H1 (cell line): Measurements from ENCODE around the gene ZC3HAV1. TPM values are rescaled to one million over a fixed set of nuclear protein-coding genes. Genes with fewer than 3 reads are reported as not detected.

Experiments
- CBX8 ChIP-seq: fragments of 300-800, 300-1000 bp; sonication (generic); IDR thresholded peaks from 2 replicates; pipeline ENCODE4 v1.7.1; 2016; ENCODE audit warnings: low read depth, low read length, borderline replicate concordance
- KDM4A ChIP-seq: IDR thresholded peaks from one replicate; pipeline ENCODE4 v1.7.1; 2012; ENCODE audit warnings: low read depth, mild to moderate bottlenecking, moderate library complexity, low read length, inconsistent platforms; ENCODE audit not compliant: severe bottlenecking
- TCF12 ChIP-seq: IDR thresholded peaks from 2 replicates; pipeline ENCODE4 v1.6.1; 2011; ENCODE audit warnings: low read depth, mild to moderate bottlenecking, low read length
- TEAD4 ChIP-seq: IDR thresholded peaks from 2 replicates; pipeline ENCODE4 v1.6.1; 2012; ENCODE audit warnings: low read depth, low read length, inconsistent platforms, mixed read lengths
- ZNF274 ChIP-seq: IDR thresholded peaks from 2 replicates; pipeline ENCODE4 v1.7.0; 2012; ENCODE audit warnings: low read length, borderline replicate concordance; ENCODE audit errors: extremely low read depth
- polyA plus RNA-seq, 7 experiments: library from polyadenylated mRNA; depleted of rRNA in 3 of 7; stranded (reverse) in 5 of 7; unstranded in 2 of 7; fragments of >200 nt in 5 of 7; fragments of 200-250 nt in 2 of 7; gene quantifications; 1 replicate in 5 of 7; 2 replicates in 1 of 7; 4 replicates in 1 of 7; pipeline versions ENCODE4 v1.2.1 to v1.2.3, GENCODE V29; 2011 to 2013; ENCODE audit warnings: missing spikeins in 2 of 7, mixed read lengths in 2 of 7
- total RNA-seq: library from RNA; stranded (reverse); fragmentation: NEBNext Ultra II Directional; extraction: Animal tissue kit (Norgen Biotek cat#: 25700); gene quantifications from 2 replicates; pipeline ENCODE4 v1.2.1, GENCODE V29; 2021
- TF ChIP-seq, protein P1 (sequence below): fragments of 300-600 bp; sonication (generic); IDR thresholded peaks from 2 replicates; pipeline ENCODE4 v1.7.1; 2012; ENCODE audit warnings: low read length, moderate library complexity, mild to moderate bottlenecking, inconsistent platforms; ENCODE audit not compliant: insufficient replicate concordance

ZC3HAV1 gene
- total and polyA plus RNA-seq, 2 of the 8 experiments (the other 6 are each of a cell fraction or from before 2014, with no cell fraction given): 22.5 to 43.4 TPM

DNA sequence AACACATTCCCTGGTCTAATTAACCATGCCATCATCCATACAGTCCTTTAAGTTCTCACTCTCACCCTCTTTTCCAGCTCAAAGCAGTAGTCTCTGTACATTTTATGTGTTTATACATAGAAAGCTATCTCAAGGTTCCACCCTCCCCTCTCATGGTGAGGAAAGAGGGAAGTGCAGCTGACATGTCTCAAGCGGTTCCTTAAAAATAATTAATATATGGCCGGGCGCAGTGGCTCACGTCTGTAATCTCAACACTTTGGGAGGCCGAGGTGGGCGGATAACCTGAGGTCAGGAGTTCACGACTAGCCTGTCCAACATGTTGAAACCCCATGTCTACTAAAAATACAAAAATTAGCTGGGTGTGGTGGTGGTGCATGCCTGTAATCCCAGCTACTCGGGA lies 36.7 kb downstream of the ZC3HAV1 start (continued):
- TF ChIP-seq, protein P1, sequence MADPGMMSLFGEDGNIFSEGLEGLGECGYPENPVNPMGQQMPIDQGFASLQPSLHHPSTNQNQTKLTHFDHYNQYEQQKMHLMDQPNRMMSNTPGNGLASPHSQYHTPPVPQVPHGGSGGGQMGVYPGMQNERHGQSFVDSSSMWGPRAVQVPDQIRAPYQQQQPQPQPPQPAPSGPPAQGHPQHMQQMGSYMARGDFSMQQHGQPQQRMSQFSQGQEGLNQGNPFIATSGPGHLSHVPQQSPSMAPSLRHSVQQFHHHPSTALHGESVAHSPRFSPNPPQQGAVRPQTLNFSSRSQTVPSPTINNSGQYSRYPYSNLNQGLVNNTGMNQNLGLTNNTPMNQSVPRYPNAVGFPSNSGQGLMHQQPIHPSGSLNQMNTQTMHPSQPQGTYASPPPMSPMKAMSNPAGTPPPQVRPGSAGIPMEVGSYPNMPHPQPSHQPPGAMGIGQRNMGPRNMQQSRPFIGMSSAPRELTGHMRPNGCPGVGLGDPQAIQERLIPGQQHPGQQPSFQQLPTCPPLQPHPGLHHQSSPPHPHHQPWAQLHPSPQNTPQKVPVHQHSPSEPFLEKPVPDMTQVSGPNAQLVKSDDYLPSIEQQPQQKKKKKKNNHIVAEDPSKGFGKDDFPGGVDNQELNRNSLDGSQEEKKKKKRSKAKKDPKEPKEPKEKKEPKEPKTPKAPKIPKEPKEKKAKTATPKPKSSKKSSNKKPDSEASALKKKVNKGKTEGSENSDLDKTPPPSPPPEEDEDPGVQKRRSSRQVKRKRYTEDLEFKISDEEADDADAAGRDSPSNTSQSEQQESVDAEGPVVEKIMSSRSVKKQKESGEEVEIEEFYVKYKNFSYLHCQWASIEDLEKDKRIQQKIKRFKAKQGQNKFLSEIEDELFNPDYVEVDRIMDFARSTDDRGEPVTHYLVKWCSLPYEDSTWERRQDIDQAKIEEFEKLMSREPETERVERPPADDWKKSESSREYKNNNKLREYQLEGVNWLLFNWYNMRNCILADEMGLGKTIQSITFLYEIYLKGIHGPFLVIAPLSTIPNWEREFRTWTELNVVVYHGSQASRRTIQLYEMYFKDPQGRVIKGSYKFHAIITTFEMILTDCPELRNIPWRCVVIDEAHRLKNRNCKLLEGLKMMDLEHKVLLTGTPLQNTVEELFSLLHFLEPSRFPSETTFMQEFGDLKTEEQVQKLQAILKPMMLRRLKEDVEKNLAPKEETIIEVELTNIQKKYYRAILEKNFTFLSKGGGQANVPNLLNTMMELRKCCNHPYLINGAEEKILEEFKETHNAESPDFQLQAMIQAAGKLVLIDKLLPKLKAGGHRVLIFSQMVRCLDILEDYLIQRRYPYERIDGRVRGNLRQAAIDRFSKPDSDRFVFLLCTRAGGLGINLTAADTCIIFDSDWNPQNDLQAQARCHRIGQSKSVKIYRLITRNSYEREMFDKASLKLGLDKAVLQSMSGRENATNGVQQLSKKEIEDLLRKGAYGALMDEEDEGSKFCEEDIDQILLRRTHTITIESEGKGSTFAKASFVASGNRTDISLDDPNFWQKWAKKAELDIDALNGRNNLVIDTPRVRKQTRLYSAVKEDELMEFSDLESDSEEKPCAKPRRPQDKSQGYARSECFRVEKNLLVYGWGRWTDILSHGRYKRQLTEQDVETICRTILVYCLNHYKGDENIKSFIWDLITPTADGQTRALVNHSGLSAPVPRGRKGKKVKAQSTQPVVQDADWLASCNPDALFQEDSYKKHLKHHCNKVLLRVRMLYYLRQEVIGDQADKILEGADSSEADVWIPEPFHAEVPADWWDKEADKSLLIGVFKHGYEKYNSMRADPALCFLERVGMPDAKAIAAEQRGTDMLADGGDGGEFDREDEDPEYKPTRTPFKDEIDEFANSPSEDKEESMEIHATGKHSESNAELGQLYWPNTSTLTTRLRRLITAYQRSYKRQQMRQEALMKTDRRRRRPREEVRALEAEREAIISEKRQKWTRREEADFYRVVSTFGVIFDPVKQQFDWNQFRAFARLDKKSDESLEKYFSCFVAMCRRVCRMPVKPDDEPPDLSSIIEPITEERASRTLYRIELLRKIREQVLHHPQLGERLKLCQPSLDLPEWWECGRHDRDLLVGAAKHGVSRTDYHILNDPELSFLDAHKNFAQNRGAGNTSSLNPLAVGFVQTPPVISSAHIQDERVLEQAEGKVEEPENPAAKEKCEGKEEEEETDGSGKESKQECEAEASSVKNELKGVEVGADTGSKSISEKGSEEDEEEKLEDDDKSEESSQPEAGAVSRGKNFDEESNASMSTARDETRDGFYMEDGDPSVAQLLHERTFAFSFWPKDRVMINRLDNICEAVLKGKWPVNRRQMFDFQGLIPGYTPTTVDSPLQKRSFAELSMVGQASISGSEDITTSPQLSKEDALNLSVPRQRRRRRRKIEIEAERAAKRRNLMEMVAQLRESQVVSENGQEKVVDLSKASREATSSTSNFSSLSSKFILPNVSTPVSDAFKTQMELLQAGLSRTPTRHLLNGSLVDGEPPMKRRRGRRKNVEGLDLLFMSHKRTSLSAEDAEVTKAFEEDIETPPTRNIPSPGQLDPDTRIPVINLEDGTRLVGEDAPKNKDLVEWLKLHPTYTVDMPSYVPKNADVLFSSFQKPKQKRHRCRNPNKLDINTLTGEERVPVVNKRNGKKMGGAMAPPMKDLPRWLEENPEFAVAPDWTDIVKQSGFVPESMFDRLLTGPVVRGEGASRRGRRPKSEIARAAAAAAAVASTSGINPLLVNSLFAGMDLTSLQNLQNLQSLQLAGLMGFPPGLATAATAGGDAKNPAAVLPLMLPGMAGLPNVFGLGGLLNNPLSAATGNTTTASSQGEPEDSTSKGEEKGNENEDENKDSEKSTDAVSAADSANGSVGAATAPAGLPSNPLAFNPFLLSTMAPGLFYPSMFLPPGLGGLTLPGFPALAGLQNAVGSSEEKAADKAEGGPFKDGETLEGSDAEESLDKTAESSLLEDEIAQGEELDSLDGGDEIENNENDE: no peak
- no peak for TF ChIP-seq KDM4A
- TF ChIP-seq ZNF274: no peak
- no peak for TF ChIP-seq TCF12
- no peak for TF ChIP-seq TEAD4
- no peak for TF ChIP-seq CBX8
